GM12878 (cell line): ENCODE measurements around the gene AFTPH. TPM values are rescaled to one million over a fixed set of nuclear protein-coding genes. Genes with fewer than 3 reads are reported as not detected.

ENCODE experiments used
- ATAC-seq: fragments of 200-7000 bp; cut with Tn5 transposase; 3 replicates; pipeline ENCODE4 v1.9.1; 2020; ENCODE audit warnings: mild to moderate bottlenecking, moderate library complexity
- BruUV-seq: library from RNA; stranded (reverse); fragments of 400-500 nt; replicated peaks from 2 replicates; lab custom pipeline; 2021; lab: Mats Ljungman, UMichigan
- CTCF ChIA-PET: fragments of 300-600 bp; sonication (Branson Sonifier 250); formaldehyde crosslinking; extraction: SDS; loops from one replicate; lab custom pipeline; 2021; ENCODE audit warnings: inconsistent platforms; lab: Yijun Ruan, JAX
- POLR2A ChIA-PET: fragments of 350-600 bp; formaldehyde crosslinking; extraction: SDS; loops from one replicate; lab custom pipeline; 2021; ENCODE audit warnings: inconsistent platforms; lab: Charles Lee
- RAD21 ChIA-PET: fragments of 300-600 bp; sonication (Branson Sonifier 250); formaldehyde crosslinking; loops from one replicate; lab custom pipeline; 2023; ENCODE audit warnings: antibody characterized with exemption; ENCODE audit not compliant: unreplicated experiment; lab: Charles Lee
- SMC1A ChIA-PET: fragments of 300-600 bp; sonication (Branson Sonifier 250); formaldehyde crosslinking; loops from one replicate; lab custom pipeline; 2023; ENCODE audit not compliant: unreplicated experiment, uncharacterized antibody; lab: Charles Lee
- DNase-seq: peaks from one replicate; pipeline ENCODE4 v3.0.0-alpha.2; 2011; ENCODE audit warnings: low read depth, low spot score
- FAIRE-seq: peaks from 3 replicates; lab custom pipeline; 2011; peaks lifted over from hg19 to GRCh38; lab: Jason Lieb, UNC
- H2AFZ ChIP-seq: 2 replicates; pipeline ENCODE4 v1.6.0; 2011; ENCODE audit warnings: low read depth, low read length, control low read depth; ENCODE audit not compliant: control insufficient read depth
- H3K27ac ChIP-seq: 2 replicates; pipeline ENCODE4 v1.5.1; 2011; ENCODE audit warnings: control low read depth; ENCODE audit not compliant: control insufficient read depth, insufficient read depth
- H3K27me3 ChIP-seq, 2 experiments: replicated peaks in 1 of 2; 2 replicates each; pipeline versions ENCODE4 v1.6.0 to v1.6.1; 2011; ENCODE audit warnings: low read length in 1 of 2; ENCODE audit not compliant: control insufficient read depth in 2 of 2, insufficient read depth in 2 of 2
- H3K36me3 ChIP-seq, 2 experiments: 2 replicates each; pipeline ENCODE4 v1.5.1; 2011; ENCODE audit warnings: low read length in 1 of 2; ENCODE audit not compliant: control insufficient read depth in 2 of 2, insufficient read depth in 2 of 2
- H3K4me1 ChIP-seq: 2 replicates; pipeline ENCODE4 v1.6.1; 2011; ENCODE audit warnings: mild to moderate bottlenecking, low read length, moderate library complexity, mixed read lengths; ENCODE audit not compliant: control insufficient read depth, insufficient read depth
- H3K4me2 ChIP-seq: 2 replicates; pipeline ENCODE4 v1.6.0; 2011; ENCODE audit warnings: control low read depth; ENCODE audit not compliant: control insufficient read depth, insufficient read depth
- H3K4me3 ChIP-seq: fragments of 200-600 bp; sonication (generic); 2 replicates; pipeline ENCODE4 v1.5.1; 2016
- H3K79me2 ChIP-seq: 2 replicates; pipeline ENCODE4 v1.6.0; 2011; ENCODE audit warnings: low read length; ENCODE audit not compliant: control insufficient read depth, insufficient read depth
- H3K9ac ChIP-seq: 2 replicates; pipeline ENCODE4 v1.8.0; 2011; ENCODE audit warnings: low read length, control low read depth, mixed read lengths; ENCODE audit not compliant: control insufficient read depth, insufficient read depth
- H3K9me3 ChIP-seq: replicated peaks from 3 replicates; pipeline ENCODE4 v1.5.1; 2011; ENCODE audit warnings: mild to moderate bottlenecking, low read length; ENCODE audit not compliant: control insufficient read depth, insufficient read depth
- H4K20me1 ChIP-seq: 2 replicates; pipeline ENCODE4 v1.6.0; 2011; ENCODE audit not compliant: control insufficient read depth, insufficient read depth
- ATF7 ChIP-seq: fragments of 450-650 bp; IDR thresholded peaks from 2 replicates; pipeline ENCODE4 v1.6.1; 2016; ENCODE audit warnings: low read depth, mild to moderate bottlenecking
- BMI1 ChIP-seq: fragments of 450-650 bp; IDR thresholded peaks from 2 replicates; pipeline ENCODE4 v1.6.1; 2016; ENCODE audit warnings: mild to moderate bottlenecking, moderate library complexity, borderline replicate concordance
- CBX3 ChIP-seq: fragments of 200-600 bp; sonication (generic); IDR thresholded peaks from 2 replicates; pipeline ENCODE4 v1.6.1; 2016; ENCODE audit warnings: low read depth, borderline replicate concordance
- CBX5 ChIP-seq: sonication (generic); IDR thresholded peaks from 2 replicates; pipeline ENCODE4 v1.6.1; 2016; ENCODE audit warnings: low read depth, moderate library complexity, mild to moderate bottlenecking, inconsistent platforms
- CHD4 ChIP-seq: fragments of 200-600 bp; sonication (generic); IDR thresholded peaks from 2 replicates; pipeline ENCODE4 v1.6.1; 2016; ENCODE audit warnings: mild to moderate bottlenecking
- EGR1 ChIP-seq, 2 experiments: IDR thresholded peaks; 1 replicate in 1 of 2; 2 replicates in 1 of 2; pipeline ENCODE4 v1.6.1; 2011 to 2012; ENCODE audit warnings: low read depth in 2 of 2, low read length in 2 of 2, borderline replicate concordance in 1 of 2, mild to moderate bottlenecking in 1 of 2, moderate library complexity in 1 of 2
- EP300 ChIP-seq, 2 experiments: fragments of 150-350 bp in 1 of 2; IDR thresholded peaks; 2 replicates each; pipeline ENCODE4 v1.6.1; 2011 to 2012; ENCODE audit warnings: low read depth in 2 of 2, low read length in 2 of 2, borderline replicate concordance in 1 of 2, improper control_type of control experiment in 1 of 2, inconsistent platforms in 1 of 2; ENCODE audit not compliant: control insufficient read depth in 1 of 2
- GABPA ChIP-seq: IDR thresholded peaks from 2 replicates; pipeline ENCODE4 v1.6.1; 2014; ENCODE audit warnings: antibody characterized with exemption, low read depth, mild to moderate bottlenecking, inconsistent platforms
- IRF4 ChIP-seq: IDR thresholded peaks from 2 replicates; pipeline ENCODE4 v1.6.1; 2011; ENCODE audit warnings: low read depth, low read length
- MYC ChIP-seq: IDR thresholded peaks from 2 replicates; pipeline ENCODE4 v1.6.1; 2011; ENCODE audit warnings: mild to moderate bottlenecking, low read length, moderate library complexity, inconsistent platforms; ENCODE audit not compliant: insufficient read depth, insufficient replicate concordance, insufficient read length, severe bottlenecking
- NR2C1 ChIP-seq: fragments of 450-650 bp; IDR thresholded peaks from 2 replicates; pipeline ENCODE4 v1.6.1; 2017; ENCODE audit warnings: antibody characterized with exemption, mild to moderate bottlenecking, moderate library complexity
- NR2C2 ChIP-seq: IDR thresholded peaks from 2 replicates; pipeline ENCODE4 v1.6.1; 2011; ENCODE audit warnings: borderline replicate concordance, low read depth; ENCODE audit not compliant: control insufficient read depth, insufficient read length
- NRF1 ChIP-seq: conservative IDR thresholded peaks from 2 replicates; pipeline ENCODE4 v1.6.1; 2011; ENCODE audit warnings: mild to moderate bottlenecking, low read depth, low read length, improper control_type of control experiment
- SIX5 ChIP-seq: IDR thresholded peaks from 2 replicates; pipeline ENCODE4 v1.6.1; 2011; ENCODE audit warnings: mild to moderate bottlenecking, low read depth, low read length, moderate library complexity; ENCODE audit not compliant: severe bottlenecking
- SMARCA5 ChIP-seq: fragments of 450-650 bp; IDR thresholded peaks from 2 replicates; pipeline ENCODE4 v1.6.1; 2017; ENCODE audit warnings: mild to moderate bottlenecking
- SPI1 ChIP-seq: IDR thresholded peaks from 2 replicates; pipeline ENCODE4 v1.6.1; 2011; ENCODE audit warnings: low read depth, mild to moderate bottlenecking, low read length, moderate library complexity, borderline replicate concordance; ENCODE audit not compliant: insufficient read depth
- TBL1XR1 ChIP-seq: IDR thresholded peaks from 2 replicates; pipeline ENCODE4 v1.6.1; 2012; ENCODE audit warnings: low read depth, low read length, improper control_type of control experiment
- WGBS: methylation state at CpG from one replicate; pipeline ENCODE4 v1.1.6; 2016; ENCODE audit warnings: low lambda C conversion rate; ENCODE audit not compliant: insufficient replicate concordance, insufficient coverage; ENCODE audit errors: missing lambda C conversion rate; 5-methylcytosine and 5-hydroxymethylcytosine counted together
- in situ Hi-C: fragments of 300-500 bp; cut with MboI; formaldehyde crosslinking; loops from 9 replicates; pipeline ENCODE4 v1.14.3; 2018; ENCODE audit warnings: mixed read lengths
- intact Hi-C: fragments of 100-400 bp; cut with micrococcal nuclease; formaldehyde crosslinking; loops from one replicate; pipeline ENCODE4 v1.14.2; 2022; ENCODE audit not compliant: unreplicated experiment
- polyA plus RNA-seq, 11 experiments: library from polyadenylated mRNA; depleted of rRNA in 4 of 11; unstranded in 6 of 11; stranded (reverse) in 5 of 11; fragments of >200 nt; fragmentation: Nextera tagmentation in 4 of 11; fragmentation: Illumina TruSeq in 1 of 11; extraction: Ambion mirVana in 4 of 11; extraction: Trizol in 1 of 11; gene quantifications; 1 replicate in 1 of 11; 2 replicates in 10 of 11; pipeline versions ENCODE4 v1.2.1 to v1.2.3, GENCODE V29; 2011 to 2016; ENCODE audit warnings: inconsistent platforms in 2 of 11, missing spikeins in 2 of 11, low read depth in 1 of 11
- total RNA-seq, 4 experiments: library from RNA; depleted of rRNA in 3 of 4; stranded (reverse); fragments of >200 nt in 3 of 4; fragmentation: Illumina TruSeq in 1 of 4; extraction: Trizol in 1 of 4; gene quantifications; 2 replicates each; pipeline versions ENCODE4 v1.2.1 to v1.2.3, GENCODE V29; 2013 to 2021
- TF ChIP-seq, protein P1 (sequence below): fragments of 450-650 bp; IDR thresholded peaks from 2 replicates; pipeline ENCODE4 v1.6.1; 2016; ENCODE audit warnings: mild to moderate bottlenecking
- TF ChIP-seq, protein P2 (sequence below): IDR thresholded peaks from 2 replicates; pipeline ENCODE4 v1.6.1; 2012; ENCODE audit warnings: low read depth, low read length, improper control_type of control experiment

The AFTPH gene
- total and polyA plus RNA-seq, 10 of the 15 experiments (the other 5 are each of a cell fraction or from before 2014, with no cell fraction given), result 25.6 to 77.3 (median 39.5) TPM

- no peak for FAIRE-seq
Measured at GRCh38 chr2:64491426-64491825, 32.7 kb upstream of the AFTPH start.

More at GRCh38 chr2:64491426-64491825, 32.7 kb upstream of the AFTPH start:
- no peak overlapping the region for H3K9ac ChIP-seq
- intact Hi-C loops, result no loop called here
- no peak overlapping the region for H3K27ac ChIP-seq
- no peaks in the 10 kb centered on the region for H3K36me3 ChIP-seq
- peaks cover 5% of the 10 kb centered on the region for H3K4me1 ChIP-seq
- no peak overlapping the region for H3K4me3 ChIP-seq
- H3K79me2 ChIP-seq, result no peaks in the 10 kb centered on the region
- ChIA-PET SMC1A (interaction anchor here (0.7 to 14.7 kb wide), 3 partner anchors 9 to 1005 kb away, joined by 3 to 300 read pairs (median 5); no protein-coding TSS in a partner anchor), POLR2A (interaction anchor here (0.6 kb wide), 1 partner anchor 136 kb away, joined by 4 read pairs; no protein-coding TSS in a partner anchor), CTCF (interaction anchor here (0.6 to 12.8 kb wide), 2 partner anchors 88 to 162 kb away, joined by 3 to 467 read pairs; no protein-coding TSS in a partner anchor)
- in situ Hi-C loops, result no loop called here
- DNase-seq (no peak), ATAC-seq (no peak)
- 38% methylated on average over 4 of the region's 4 CpGs for WGBS
- H3K4me2 ChIP-seq, result no peak overlapping the region
- no TSS peak for BruUV-seq
- no peak for TF ChIP-seq IRF4
- TF ChIP-seq, protein P1, sequence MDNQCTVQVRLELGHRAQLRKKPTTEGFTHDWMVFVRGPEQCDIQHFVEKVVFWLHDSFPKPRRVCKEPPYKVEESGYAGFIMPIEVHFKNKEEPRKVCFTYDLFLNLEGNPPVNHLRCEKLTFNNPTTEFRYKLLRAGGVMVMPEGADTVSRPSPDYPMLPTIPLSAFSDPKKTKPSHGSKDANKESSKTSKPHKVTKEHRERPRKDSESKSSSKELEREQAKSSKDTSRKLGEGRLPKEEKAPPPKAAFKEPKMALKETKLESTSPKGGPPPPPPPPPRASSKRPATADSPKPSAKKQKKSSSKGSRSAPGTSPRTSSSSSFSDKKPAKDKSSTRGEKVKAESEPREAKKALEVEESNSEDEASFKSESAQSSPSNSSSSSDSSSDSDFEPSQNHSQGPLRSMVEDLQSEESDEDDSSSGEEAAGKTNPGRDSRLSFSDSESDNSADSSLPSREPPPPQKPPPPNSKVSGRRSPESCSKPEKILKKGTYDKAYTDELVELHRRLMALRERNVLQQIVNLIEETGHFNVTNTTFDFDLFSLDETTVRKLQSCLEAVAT, result no peak
- no peak for TF ChIP-seq CHD4
- TF ChIP-seq CBX3, result no peak
- TF ChIP-seq MYC, result no peak
- no peak for TF ChIP-seq NRF1
- TF ChIP-seq GABPA, result no peak
- TF ChIP-seq SIX5, result no peak
- TF ChIP-seq TBL1XR1, result no peak
- TF ChIP-seq ATF7, result no peak
- no peak for TF ChIP-seq SPI1
- no peak for TF ChIP-seq BMI1
- no peak for TF ChIP-seq NR2C2
- TF ChIP-seq NR2C1, result no peak
- no peak for TF ChIP-seq CBX5
- TF ChIP-seq SMARCA5, result no peak
- no peak for TF ChIP-seq EGR1 (IDR thresholded peaks at IDR 0.05; ENCODE audit: borderline replicate concordance in 1 of 2, low read depth in 2 of 2, low read length in 2 of 2)
- TF ChIP-seq EP300 (IDR thresholded peaks at IDR 0.05; ENCODE audit: borderline replicate concordance in 1 of 2, control insufficient read depth in 1 of 2, low read depth in 2 of 2, low read length in 2 of 2), result no peak
- TF ChIP-seq, protein P2, sequence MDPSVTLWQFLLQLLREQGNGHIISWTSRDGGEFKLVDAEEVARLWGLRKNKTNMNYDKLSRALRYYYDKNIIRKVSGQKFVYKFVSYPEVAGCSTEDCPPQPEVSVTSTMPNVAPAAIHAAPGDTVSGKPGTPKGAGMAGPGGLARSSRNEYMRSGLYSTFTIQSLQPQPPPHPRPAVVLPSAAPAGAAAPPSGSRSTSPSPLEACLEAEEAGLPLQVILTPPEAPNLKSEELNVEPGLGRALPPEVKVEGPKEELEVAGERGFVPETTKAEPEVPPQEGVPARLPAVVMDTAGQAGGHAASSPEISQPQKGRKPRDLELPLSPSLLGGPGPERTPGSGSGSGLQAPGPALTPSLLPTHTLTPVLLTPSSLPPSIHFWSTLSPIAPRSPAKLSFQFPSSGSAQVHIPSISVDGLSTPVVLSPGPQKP, result no peak
- TF ChIP-seq, all 136 proteins: peak for 0
- RAD21 ChIA-PET, result interaction anchor here (14.6 kb wide), 1 partner anchor 162 kb away, joined by 240 read pairs; no protein-coding TSS in a partner anchor
- H4K20me1 ChIP-seq, result no peaks in the 10 kb centered on the region
- H3K9me3 ChIP-seq, result no peaks in the 10 kb centered on the region
- H3K27me3 ChIP-seq, result no peaks in the 10 kb centered on the region; a peak in 1 of 4 replicates
- no peak overlapping the region for H2AFZ ChIP-seq
